Subcutaneous adipose tissue (tissue), 4 donors: ENCODE data around the gene AGTRAP. TPM values are rescaled to one million over a fixed set of nuclear protein-coding genes. Genes with fewer than 3 reads are reported as not detected.

Source experiments
- CTCF ChIP-seq: fragments of 450-650 bp; IDR thresholded peaks from one replicate; pipeline ENCODE4 v1.5.1; 2016; ENCODE audit warnings: low read depth, mild to moderate bottlenecking, control low read depth, antibody characterized with exemption, moderate library complexity
- total RNA-seq, 4 donors: library from RNA; depleted of rRNA; stranded (reverse); fragments of >200 nt; gene quantifications; one replicate each; pipeline ENCODE4 v1.1.0, GENCODE V29; 2016

Gene AGTRAP
- total RNA-seq, 4 donors from 2014 or later: 22.0 to 82.3 (median 58.3) TPM

GRCh38 chr1:11693917-11694316 is 42.0 kb upstream of the AGTRAP start:
- no peak for TF ChIP-seq CTCF

GRCh38 chr1:11695861-11696260 is 40.1 kb upstream of the AGTRAP start:
- TF ChIP-seq CTCF: no peak

- TF ChIP-seq CTCF: no peak
Observed at GRCh38 chr1:11697188-11697892, 38.6 kb upstream of the AGTRAP start.

GRCh38 chr1:11697893-11698210 is 38.1 kb upstream of the AGTRAP start:
- no peak for TF ChIP-seq CTCF

GRCh38 chr1:11700601-11701467 is 35.1 kb upstream of the AGTRAP start:
- TF ChIP-seq CTCF: no peak

- no peak for TF ChIP-seq CTCF
Observed at GRCh38 chr1:11701551-11701961, 34.4 kb upstream of the AGTRAP start.

GRCh38 chr1:11701981-11702803 is 33.7 kb upstream of the AGTRAP start:
- no peak for TF ChIP-seq CTCF
